Mucosa of gallbladder (tissue), 1 donor: ENCODE measurements around the gene PIK3R2. TPM values are rescaled to one million over a fixed set of nuclear protein-coding genes. Genes with fewer than 3 reads are reported as not detected.
A peak's percentile ranks its signal among the peaks of the same experiment; 100 is the strongest.
"Not testable (repeated sequence)": the region's sequence is repeated elsewhere in the genome, so short reads cannot be mapped to it uniquely, and the experiment has no call there.

Source experiments
- DNase-seq: peaks from one replicate; pipeline ENCODE4 v3.0.0-alpha.2; 2020; ENCODE audit warnings: low spot score
- total RNA-seq: library from RNA; stranded (reverse); gene quantifications from one replicate; pipeline ENCODE4 v1.2.1, GENCODE V29; 2021
- donor health status: DM: no; HTN: no; CAD: no.

The PIK3R2 gene
- total RNA-seq, 1 donor from 2014 or later: 74.2 TPM

GRCh38 chr19:18155095-18156087 is 2.4 kb downstream of the PIK3R2 start:
- no peak for DNase-seq

GRCh38 chr19:18156268-18156667 is 3.3 kb downstream of the PIK3R2 start:
- no peak for DNase-seq

- DNase-seq: peak; percentile 88
Measured at GRCh38 chr19:18156841-18157464, 4.0 kb downstream of the PIK3R2 start.

- no peak for DNase-seq
Measured at GRCh38 chr19:18157465-18158063, 4.6 kb downstream of the PIK3R2 start.

GRCh38 chr19:18158467-18158866 is 5.5 kb downstream of the PIK3R2 start:
- no peak for DNase-seq

GRCh38 chr19:18159059-18159616 is 6.2 kb downstream of the PIK3R2 start:
- not testable (repeated sequence) for DNase-seq

- DNase-seq: no peak
Measured at GRCh38 chr19:18159810-18160209, 6.8 kb downstream of the PIK3R2 start.

GRCh38 chr19:18160493-18160970 is 7.6 kb downstream of the PIK3R2 start:
- no peak for DNase-seq

GRCh38 chr19:18160971-18161635 is 8.1 kb downstream of the PIK3R2 start:
- DNase-seq: peak; percentile 63

GRCh38 chr19:18161636-18162002 is 8.7 kb downstream of the PIK3R2 start:
- no peak for DNase-seq

GRCh38 chr19:18164072-18164471 is 11.1 kb downstream of the PIK3R2 start:
- no peak for DNase-seq

GRCh38 chr19:18165794-18166544 is 13.0 kb downstream of the PIK3R2 start:
- DNase-seq: no peak

GRCh38 chr19:18167011-18167410 is 14.0 kb downstream of the PIK3R2 start:
- DNase-seq: no peak

GRCh38 chr19:18167975-18168645 is 15.1 kb downstream of the PIK3R2 start:
- no peak for DNase-seq

- no peak for DNase-seq
Measured at GRCh38 chr19:18168673-18169381, 15.9 kb downstream of the PIK3R2 start.

- DNase-seq: no peak
Measured at GRCh38 chr19:18170714-18171255, 17.8 kb downstream of the PIK3R2 start.

GRCh38 chr19:18171605-18172327 is 18.8 kb downstream of the PIK3R2 start:
- no peak for DNase-seq

GRCh38 chr19:18172331-18173053 is 19.5 kb downstream of the PIK3R2 start:
- no peak for DNase-seq
